Measurements from ENCODE around the gene ELK3.
"Not testable (repeated sequence)": the region's sequence is repeated elsewhere in the genome, so short reads cannot be mapped to it uniquely, and the experiment has no call there.

Gene ELK3

DNA sequence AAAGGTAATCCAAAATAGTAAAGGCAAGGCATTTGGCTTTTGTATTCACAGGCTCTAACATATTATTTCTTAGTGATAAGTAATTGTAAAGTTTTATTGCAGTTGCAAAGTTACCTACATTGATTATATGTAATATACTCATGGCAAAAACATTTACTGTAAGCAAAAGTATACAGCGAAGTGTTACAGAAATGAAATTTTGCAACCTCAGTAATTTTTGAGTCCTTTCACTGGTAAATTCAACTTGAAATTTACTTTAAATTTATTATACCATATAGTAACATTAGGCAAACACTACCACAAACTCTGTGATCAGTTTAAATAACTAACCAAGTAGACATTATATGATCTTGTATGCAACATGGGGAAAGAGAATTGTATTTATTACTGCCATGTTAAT is 117.0 kb downstream of the ELK3 start (continued):
- TF ChIP-seq RARB (CRISPR knock-in tag; IDR thresholded peaks at IDR 0.05) (no peak), BACH2 (CRISPR knock-in tag; IDR thresholded peaks at IDR 0.05; ENCODE audit: borderline replicate concordance) (no peak)

DNA sequence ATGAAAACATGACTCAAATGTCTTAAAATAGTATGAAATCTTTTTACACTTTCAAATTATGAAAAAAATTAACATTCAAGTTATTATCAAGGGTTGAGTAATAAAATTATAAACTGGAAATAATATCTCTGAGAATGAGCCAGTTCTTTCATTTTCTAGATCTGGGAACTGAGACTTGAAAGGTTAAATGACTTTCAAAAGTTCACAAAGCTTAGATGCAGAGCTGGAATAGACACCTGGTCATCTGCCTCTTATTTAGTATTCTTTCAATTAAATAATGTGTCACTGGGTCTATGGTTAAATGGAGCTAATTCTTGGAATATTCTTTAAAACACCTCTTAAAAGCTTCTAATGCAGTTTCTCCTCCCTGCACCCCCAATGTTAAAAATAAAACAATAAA is 119.4 kb downstream of the ELK3 start:
- no peak for ATAC-seq
- no peak for TF ChIP-seq BACH2 (CRISPR knock-in tag; IDR thresholded peaks at IDR 0.05; ENCODE audit: borderline replicate concordance)
- TF ChIP-seq, protein P1, sequence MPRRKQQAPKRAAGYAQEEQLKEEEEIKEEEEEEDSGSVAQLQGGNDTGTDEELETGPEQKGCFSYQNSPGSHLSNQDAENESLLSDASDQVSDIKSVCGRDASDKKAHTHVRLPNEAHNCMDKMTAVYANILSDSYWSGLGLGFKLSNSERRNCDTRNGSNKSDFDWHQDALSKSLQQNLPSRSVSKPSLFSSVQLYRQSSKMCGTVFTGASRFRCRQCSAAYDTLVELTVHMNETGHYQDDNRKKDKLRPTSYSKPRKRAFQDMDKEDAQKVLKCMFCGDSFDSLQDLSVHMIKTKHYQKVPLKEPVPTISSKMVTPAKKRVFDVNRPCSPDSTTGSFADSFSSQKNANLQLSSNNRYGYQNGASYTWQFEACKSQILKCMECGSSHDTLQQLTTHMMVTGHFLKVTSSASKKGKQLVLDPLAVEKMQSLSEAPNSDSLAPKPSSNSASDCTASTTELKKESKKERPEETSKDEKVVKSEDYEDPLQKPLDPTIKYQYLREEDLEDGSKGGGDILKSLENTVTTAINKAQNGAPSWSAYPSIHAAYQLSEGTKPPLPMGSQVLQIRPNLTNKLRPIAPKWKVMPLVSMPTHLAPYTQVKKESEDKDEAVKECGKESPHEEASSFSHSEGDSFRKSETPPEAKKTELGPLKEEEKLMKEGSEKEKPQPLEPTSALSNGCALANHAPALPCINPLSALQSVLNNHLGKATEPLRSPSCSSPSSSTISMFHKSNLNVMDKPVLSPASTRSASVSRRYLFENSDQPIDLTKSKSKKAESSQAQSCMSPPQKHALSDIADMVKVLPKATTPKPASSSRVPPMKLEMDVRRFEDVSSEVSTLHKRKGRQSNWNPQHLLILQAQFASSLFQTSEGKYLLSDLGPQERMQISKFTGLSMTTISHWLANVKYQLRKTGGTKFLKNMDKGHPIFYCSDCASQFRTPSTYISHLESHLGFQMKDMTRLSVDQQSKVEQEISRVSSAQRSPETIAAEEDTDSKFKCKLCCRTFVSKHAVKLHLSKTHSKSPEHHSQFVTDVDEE (CRISPR knock-in tag; IDR thresholded peaks at IDR 0.05) = no peak
- TF ChIP-seq TCF4 (CRISPR knock-in tag; IDR thresholded peaks at IDR 0.05; ENCODE audit: borderline replicate concordance) = no peak
- TF ChIP-seq OSR1 (CRISPR knock-in tag; IDR thresholded peaks at IDR 0.05) = no peak
- TF ChIP-seq ESRRG (CRISPR knock-in tag; IDR thresholded peaks at IDR 0.05) = no peak
- no peak for TF ChIP-seq ZFP3 (CRISPR knock-in tag; IDR thresholded peaks at IDR 0.05)
- TF ChIP-seq, protein P2, sequence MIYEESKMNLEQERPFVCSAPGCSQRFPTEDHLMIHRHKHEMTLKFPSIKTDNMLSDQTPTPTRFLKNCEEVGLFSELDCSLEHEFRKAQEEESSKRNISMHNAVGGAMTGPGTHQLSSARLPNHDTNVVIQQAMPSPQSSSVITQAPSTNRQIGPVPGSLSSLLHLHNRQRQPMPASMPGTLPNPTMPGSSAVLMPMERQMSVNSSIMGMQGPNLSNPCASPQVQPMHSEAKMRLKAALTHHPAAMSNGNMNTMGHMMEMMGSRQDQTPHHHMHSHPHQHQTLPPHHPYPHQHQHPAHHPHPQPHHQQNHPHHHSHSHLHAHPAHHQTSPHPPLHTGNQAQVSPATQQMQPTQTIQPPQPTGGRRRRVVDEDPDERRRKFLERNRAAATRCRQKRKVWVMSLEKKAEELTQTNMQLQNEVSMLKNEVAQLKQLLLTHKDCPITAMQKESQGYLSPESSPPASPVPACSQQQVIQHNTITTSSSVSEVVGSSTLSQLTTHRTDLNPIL (CRISPR knock-in tag; IDR thresholded peaks at IDR 0.05; ENCODE audit: low read depth) = no peak
- TF ChIP-seq, protein P3, sequence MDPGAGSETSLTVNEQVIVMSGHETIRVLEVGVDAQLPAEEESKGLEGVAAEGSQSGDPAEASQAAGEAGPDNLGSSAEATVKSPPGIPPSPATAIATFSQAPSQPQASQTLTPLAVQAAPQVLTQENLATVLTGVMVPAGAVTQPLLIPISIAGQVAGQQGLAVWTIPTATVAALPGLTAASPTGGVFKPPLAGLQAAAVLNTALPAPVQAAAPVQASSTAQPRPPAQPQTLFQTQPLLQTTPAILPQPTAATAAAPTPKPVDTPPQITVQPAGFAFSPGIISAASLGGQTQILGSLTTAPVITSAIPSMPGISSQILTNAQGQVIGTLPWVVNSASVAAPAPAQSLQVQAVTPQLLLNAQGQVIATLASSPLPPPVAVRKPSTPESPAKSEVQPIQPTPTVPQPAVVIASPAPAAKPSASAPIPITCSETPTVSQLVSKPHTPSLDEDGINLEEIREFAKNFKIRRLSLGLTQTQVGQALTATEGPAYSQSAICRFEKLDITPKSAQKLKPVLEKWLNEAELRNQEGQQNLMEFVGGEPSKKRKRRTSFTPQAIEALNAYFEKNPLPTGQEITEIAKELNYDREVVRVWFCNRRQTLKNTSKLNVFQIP (CRISPR knock-in tag; IDR thresholded peaks at IDR 0.05; ENCODE audit: borderline replicate concordance, low read depth) = no peak
- no peak for TF ChIP-seq CSDC2 (CRISPR knock-in tag; IDR thresholded peaks at IDR 0.05)
- no peak for TF ChIP-seq SNAI2 (CRISPR knock-in tag; IDR thresholded peaks at IDR 0.05)
- TF ChIP-seq ZNF70 (CRISPR knock-in tag; IDR thresholded peaks at IDR 0.05) = no peak
- no peak for TF ChIP-seq ISL1 (CRISPR knock-in tag; IDR thresholded peaks at IDR 0.05)
- no peak for TF ChIP-seq ARNTL (CRISPR knock-in tag; IDR thresholded peaks at IDR 0.05; ENCODE audit: borderline replicate concordance, low read depth)

DNA sequence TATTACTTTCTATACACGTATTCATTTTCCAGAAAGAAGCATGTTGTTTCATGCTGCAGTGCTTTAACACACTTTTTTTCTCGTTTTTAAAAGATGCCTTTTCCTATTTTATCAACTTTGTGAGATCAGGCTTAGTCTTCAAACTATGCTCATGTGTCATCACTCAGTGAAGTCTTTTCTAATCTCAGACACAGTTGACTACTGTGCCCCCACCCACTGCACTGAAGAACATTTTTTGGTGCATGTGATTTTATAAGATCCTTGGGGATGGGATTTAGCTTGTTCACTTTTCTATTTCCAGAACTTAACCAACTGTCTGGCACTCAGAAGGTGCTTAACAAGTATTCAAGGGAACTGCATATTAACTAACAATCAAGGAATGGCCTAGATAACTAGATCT is 120.5 kb downstream of the ELK3 start:
- TF ChIP-seq ZFP30 (CRISPR knock-in tag; IDR thresholded peaks at IDR 0.05) (no peak), PPARA (CRISPR knock-in tag; IDR thresholded peaks at IDR 0.05; ENCODE audit: borderline replicate concordance) (no peak), ZFP3 (CRISPR knock-in tag; IDR thresholded peaks at IDR 0.05) (no peak), ZNF8 (CRISPR knock-in tag; IDR thresholded peaks at IDR 0.05) (no peak), ZNF565 (CRISPR knock-in tag; conservative IDR thresholded peaks at IDR 0.05; ENCODE audit: low read depth) (no peak), ISL1 (CRISPR knock-in tag; IDR thresholded peaks at IDR 0.05) (no peak), ARNTL (CRISPR knock-in tag; IDR thresholded peaks at IDR 0.05; ENCODE audit: borderline replicate concordance, low read depth) (no peak), RARB (CRISPR knock-in tag; IDR thresholded peaks at IDR 0.05) (no peak), ZNF70 (CRISPR knock-in tag; IDR thresholded peaks at IDR 0.05) (no peak), OSR1 (CRISPR knock-in tag; IDR thresholded peaks at IDR 0.05) (no peak), ZC3H10 (CRISPR knock-in tag; IDR thresholded peaks at IDR 0.05) (no peak), BACH2 (CRISPR knock-in tag; IDR thresholded peaks at IDR 0.05; ENCODE audit: borderline replicate concordance) (no peak), SNAI2 (CRISPR knock-in tag; IDR thresholded peaks at IDR 0.05) (no peak), CSDC2 (CRISPR knock-in tag; IDR thresholded peaks at IDR 0.05) (no peak), TOX (CRISPR knock-in tag; IDR thresholded peaks at IDR 0.05; ENCODE audit: borderline replicate concordance) (no peak)
- TF ChIP-seq, protein P4, sequence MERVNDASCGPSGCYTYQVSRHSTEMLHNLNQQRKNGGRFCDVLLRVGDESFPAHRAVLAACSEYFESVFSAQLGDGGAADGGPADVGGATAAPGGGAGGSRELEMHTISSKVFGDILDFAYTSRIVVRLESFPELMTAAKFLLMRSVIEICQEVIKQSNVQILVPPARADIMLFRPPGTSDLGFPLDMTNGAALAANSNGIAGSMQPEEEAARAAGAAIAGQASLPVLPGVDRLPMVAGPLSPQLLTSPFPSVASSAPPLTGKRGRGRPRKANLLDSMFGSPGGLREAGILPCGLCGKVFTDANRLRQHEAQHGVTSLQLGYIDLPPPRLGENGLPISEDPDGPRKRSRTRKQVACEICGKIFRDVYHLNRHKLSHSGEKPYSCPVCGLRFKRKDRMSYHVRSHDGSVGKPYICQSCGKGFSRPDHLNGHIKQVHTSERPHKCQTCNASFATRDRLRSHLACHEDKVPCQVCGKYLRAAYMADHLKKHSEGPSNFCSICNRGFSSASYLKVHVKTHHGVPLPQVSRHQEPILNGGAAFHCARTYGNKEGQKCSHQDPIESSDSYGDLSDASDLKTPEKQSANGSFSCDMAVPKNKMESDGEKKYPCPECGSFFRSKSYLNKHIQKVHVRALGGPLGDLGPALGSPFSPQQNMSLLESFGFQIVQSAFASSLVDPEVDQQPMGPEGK (CRISPR knock-in tag; IDR thresholded peaks at IDR 0.05; ENCODE audit: borderline replicate concordance) = no peak
- TF ChIP-seq, protein P3 (CRISPR knock-in tag; IDR thresholded peaks at IDR 0.05; ENCODE audit: borderline replicate concordance, low read depth) = no peak
- TF ChIP-seq, protein P2 (CRISPR knock-in tag; IDR thresholded peaks at IDR 0.05; ENCODE audit: low read depth) = no peak
- ATAC-seq = no peak

DNA sequence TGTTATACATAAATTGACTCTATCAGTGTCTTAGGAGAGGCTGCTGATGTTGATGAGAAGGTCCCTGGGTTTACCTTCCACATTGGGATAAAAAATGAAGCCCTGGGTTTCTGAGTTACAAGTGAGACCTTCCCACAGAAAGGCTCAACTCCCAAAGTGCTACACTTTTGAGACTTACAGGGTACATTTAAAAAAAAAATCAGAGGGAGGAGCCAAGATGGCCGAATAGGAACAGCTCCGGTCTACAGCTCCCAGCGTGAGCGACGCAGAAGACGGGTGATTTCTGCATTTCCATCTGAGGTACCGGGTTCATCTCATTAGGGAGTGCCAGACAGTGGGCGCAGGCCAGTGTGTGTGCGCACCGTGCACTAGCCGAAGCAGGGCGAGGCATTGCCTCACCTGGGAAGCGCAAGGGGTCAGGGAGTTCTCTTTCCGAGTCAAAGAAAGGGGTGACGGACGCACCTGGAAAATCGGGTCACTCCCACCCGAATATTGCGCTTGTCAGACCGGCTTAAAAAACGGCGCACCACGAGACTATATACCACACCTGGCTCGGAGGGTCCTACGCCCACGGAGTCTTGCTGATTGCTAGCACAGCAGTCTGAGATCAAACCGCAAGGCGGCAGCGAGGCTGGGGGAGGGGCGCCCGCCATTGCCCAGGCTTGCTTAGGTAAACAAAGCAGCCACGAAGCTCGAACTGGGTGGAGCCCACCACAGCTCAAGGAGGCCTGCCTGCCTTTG is 121.7 kb downstream of the ELK3 start:
- peak; percentile 65 for ATAC-seq

DNA sequence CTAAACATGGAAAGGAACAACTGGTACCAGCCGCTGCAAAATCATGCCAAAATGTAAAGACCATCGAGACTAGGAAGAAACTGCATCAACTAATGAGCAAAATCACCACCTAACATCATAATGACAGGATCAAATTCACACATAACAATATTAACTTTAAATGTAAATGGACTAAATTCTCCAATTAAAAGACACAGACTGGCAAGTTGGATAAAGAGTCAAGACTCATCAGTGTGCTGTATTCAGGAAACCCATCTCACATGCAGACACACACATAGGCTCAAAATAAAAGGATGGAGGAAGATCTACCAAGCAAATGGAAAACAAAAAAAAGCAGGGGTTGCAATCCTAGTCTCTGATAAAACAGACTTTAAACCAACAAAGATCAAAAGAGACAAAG is 123.6 kb downstream of the ELK3 start:
- not testable (repeated sequence) for ATAC-seq
